Tibial artery (tissue), 4 donors: Measurements from ENCODE around the gene NUDT14.

Experiments
- DNase-seq, 2 donors: peaks; one replicate each; pipeline ENCODE4 v3.0.0-alpha.2; 2019
- H3K27ac ChIP-seq, 2 donors: fragments of 200-600 bp; sonication (generic) in 1 of 2; 1 replicate in 1 of 2; 2 replicates in 1 of 2; pipeline ENCODE4 v1.5.1; 2018 to 2019; ENCODE audit warnings: mild to moderate bottlenecking in 1 of 2
- H3K27me3 ChIP-seq, 2 donors: fragments of 200-600 bp; sonication (generic) in 1 of 2; one replicate each; pipeline versions ENCODE4 v1.5.1 to v1.6.0; 2016 to 2019
- H3K36me3 ChIP-seq, 3 donors: fragments of 200-600 bp; sonication (generic) in 2 of 3; one replicate each; pipeline ENCODE4 v1.5.1; 2016 to 2019; ENCODE audit warnings: mild to moderate bottlenecking in 2 of 3
- H3K4me1 ChIP-seq, 4 donors: fragments of 200-600 bp; sonication (generic) in 2 of 4; 1 replicate in 3 of 4; 2 replicates in 1 of 4; pipeline ENCODE4 v1.5.1; 2016 to 2019
- H3K4me3 ChIP-seq, 2 donors: fragments of 200-600 bp; sonication (generic) in 1 of 2; 1 replicate in 1 of 2; 2 replicates in 1 of 2; pipeline ENCODE4 v1.5.1; 2018 to 2019; ENCODE audit warnings: mild to moderate bottlenecking in 2 of 2
- H3K9me3 ChIP-seq, 3 donors: fragments of 200-600 bp; sonication (generic) in 1 of 3; one replicate each; pipeline ENCODE4 v1.5.1; 2016 to 2019
- intact Hi-C: fragments of 100-400 bp; cut with DNase I; formaldehyde crosslinking; loops from one replicate; pipeline ENCODE4 v1.15.0; 2023; ENCODE audit warnings: low total_unique reads
- TF ChIP-seq, protein P1 (sequence below), 2 experiments: fragments of 200-600 bp in 1 of 2; fragments of 450-650 bp in 1 of 2; IDR thresholded peaks; one replicate each; pipeline ENCODE4 v1.5.1; 2017 to 2019; ENCODE audit warnings: antibody characterized with exemption in 2 of 2, mild to moderate bottlenecking in 1 of 2, moderate library complexity in 1 of 2

NUDT14 gene

DNA sequence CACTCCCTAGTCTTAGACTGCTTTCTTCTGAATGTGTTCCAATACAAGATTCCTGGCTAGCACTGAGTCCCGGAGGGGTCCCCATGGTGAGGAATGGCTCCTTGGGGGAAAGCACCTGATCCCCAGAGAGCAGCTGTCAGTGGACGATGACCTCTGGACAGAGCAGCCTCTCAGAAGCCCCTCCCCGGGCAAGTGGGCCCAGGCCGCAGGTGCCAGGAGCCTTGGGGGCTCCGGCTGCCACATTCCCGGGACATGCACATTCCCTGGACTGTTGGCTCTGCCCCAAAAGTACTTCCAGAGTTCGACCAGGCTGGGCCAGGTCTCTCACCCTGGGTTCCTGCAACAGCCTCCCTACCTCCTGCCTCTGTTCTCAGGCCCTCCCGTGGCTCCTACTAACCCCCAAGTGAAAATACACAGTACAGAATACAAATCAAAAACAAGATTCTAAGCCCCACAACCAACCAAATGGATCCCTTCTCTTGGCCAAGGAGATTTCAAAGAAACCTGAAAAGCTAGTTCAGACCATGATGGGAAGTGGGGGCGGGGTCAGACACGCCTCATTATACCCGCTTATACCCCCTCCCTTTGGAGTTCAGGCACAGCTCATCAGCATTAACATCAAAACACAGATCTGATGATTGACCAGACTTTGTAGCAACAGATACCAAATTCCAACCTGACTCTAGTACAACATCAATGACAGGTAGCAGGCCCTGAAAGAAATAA lies 43.9 kb upstream of the NUDT14 start:
- H3K27ac ChIP-seq, result no peak overlapping the region
- H3K27me3 ChIP-seq, result no peaks in the 10 kb centered on the region
- intact Hi-C loops, result no loop called here
- no peak overlapping the region for H3K4me3 ChIP-seq
- no peak for DNase-seq
- TF ChIP-seq, protein P1, sequence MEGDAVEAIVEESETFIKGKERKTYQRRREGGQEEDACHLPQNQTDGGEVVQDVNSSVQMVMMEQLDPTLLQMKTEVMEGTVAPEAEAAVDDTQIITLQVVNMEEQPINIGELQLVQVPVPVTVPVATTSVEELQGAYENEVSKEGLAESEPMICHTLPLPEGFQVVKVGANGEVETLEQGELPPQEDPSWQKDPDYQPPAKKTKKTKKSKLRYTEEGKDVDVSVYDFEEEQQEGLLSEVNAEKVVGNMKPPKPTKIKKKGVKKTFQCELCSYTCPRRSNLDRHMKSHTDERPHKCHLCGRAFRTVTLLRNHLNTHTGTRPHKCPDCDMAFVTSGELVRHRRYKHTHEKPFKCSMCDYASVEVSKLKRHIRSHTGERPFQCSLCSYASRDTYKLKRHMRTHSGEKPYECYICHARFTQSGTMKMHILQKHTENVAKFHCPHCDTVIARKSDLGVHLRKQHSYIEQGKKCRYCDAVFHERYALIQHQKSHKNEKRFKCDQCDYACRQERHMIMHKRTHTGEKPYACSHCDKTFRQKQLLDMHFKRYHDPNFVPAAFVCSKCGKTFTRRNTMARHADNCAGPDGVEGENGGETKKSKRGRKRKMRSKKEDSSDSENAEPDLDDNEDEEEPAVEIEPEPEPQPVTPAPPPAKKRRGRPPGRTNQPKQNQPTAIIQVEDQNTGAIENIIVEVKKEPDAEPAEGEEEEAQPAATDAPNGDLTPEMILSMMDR (IDR thresholded peaks at IDR 0.05), result no peak
- H3K36me3 ChIP-seq, result peaks cover 19 to 76% (median 63%) of the 10 kb centered on the region in 3 donors
- H3K4me1 ChIP-seq, result no peaks in the 10 kb centered on the region
- H3K9me3 ChIP-seq, result no peaks in the 10 kb centered on the region

DNA sequence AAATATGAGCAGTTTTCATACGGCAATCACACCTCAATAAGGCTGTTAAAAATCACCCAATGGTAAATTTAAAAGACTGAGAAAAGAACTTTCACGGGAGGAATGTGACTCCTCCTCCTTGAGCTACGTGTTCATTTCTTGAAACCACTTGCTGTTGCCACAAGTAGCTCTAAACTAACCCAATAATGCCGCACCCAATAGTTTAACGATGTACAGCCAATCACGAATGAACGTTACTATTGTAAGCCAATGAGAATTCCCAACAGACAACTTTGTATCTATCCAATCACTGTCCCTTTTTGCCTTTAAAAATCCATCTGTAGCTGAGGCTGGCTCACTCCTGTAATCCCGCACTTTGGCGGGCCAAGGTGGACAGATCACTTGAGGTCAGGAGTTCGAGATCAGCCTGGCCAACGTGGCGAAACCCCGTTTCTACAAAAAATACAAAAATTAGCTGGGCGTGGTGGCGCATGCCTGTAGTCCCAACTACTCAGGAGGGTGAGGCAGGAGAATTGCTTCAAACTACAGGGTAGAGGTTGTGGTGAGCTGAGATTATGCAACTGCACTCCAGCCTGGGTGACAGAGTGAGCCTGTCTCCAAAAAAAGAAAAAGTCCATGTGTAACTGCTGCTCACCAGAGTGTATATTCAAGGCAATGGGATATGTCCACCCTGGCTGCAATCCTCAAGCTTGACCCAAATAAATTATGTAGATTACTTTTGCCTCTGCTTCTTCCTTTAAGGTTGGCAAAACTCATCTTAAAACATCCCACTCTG lies 42.8 kb upstream of the NUDT14 start:
- H3K4me1 ChIP-seq, result no peaks in the 10 kb centered on the region
- DNase-seq, result no peak
- no peak overlapping the region for H3K4me3 ChIP-seq
- peaks cover 29 to 87% (median 73%) of the 10 kb centered on the region in 3 donors for H3K36me3 ChIP-seq
- TF ChIP-seq, protein P1 (IDR thresholded peaks at IDR 0.05), result no peak
- no peaks in the 10 kb centered on the region for H3K27me3 ChIP-seq
- intact Hi-C loops, result no loop called here
- H3K27ac ChIP-seq, result no peak overlapping the region
- H3K9me3 ChIP-seq, result no peaks in the 10 kb centered on the region

DNA sequence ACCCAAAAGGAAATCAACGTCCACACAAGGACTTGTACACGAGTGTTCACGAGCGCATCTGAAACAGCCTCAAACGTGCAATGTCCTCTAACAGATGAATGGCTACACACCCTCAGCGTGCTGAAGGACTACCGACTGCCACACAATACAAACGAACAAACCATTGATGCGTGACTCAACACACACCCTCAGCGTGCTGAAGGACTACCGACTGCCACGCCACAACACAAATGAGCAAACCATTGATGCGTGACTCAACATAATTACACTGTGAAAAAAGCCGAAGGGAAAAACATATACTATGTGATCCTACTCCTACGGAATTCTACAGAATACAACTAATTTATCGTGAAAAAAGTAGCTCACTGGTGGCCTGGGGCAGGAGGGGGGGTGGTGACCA lies 42.1 kb upstream of the NUDT14 start:
- TF ChIP-seq, protein P1 (IDR thresholded peaks at IDR 0.05), result no peak
- Histone ChIP-seq H3K4me3 (no peak overlapping the region), H3K27ac (no peak overlapping the region), H3K36me3 (peaks cover 35 to 94% (median 80%) of the 10 kb centered on the region in 3 donors), H3K4me1 (no peaks in the 10 kb centered on the region), H3K9me3 (no peaks in the 10 kb centered on the region), H3K27me3 (no peaks in the 10 kb centered on the region)
- no peak for DNase-seq
- intact Hi-C loops, result no loop called here

DNA sequence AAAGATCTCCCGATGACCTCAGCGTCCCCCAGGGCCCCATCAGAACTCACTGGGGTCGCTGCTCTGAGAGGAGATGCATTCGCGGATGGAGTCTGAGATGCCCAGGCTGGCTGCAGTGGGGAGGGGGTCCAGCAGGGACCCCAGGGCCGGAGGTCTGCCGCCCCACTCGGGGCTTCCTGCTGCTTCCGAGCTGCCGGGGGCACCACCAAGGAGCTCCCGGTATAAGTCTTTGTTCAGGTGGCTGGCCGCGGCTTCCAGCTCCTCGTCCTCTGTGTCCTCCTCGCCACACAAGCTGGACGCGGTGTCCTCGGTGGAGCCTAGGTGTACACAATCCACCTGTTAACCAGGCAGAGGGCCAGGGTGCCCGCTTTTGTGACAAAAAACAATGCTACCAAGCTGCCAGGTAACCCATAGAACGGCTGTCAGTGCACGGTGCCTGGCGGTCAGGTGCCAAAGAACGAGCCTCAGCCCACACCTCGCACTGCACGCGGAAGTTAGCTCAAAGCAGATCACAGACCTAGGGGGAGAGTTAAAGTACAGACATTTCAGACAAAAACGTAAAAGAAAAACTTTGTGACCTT lies 40.6 kb upstream of the NUDT14 start:
- Histone ChIP-seq H3K27me3 (no peaks in the 10 kb centered on the region), H3K4me1 (no peaks in the 10 kb centered on the region), H3K9me3 (no peaks in the 10 kb centered on the region), H3K4me3 (no peak overlapping the region), H3K36me3 (peaks cover 49 to 94% (median 93%) of the 10 kb centered on the region in 3 donors), H3K27ac (no peak overlapping the region)
- DNase-seq, result no peak
- intact Hi-C loops, result no loop called here
- TF ChIP-seq, protein P1 (IDR thresholded peaks at IDR 0.05), result no peak

DNA sequence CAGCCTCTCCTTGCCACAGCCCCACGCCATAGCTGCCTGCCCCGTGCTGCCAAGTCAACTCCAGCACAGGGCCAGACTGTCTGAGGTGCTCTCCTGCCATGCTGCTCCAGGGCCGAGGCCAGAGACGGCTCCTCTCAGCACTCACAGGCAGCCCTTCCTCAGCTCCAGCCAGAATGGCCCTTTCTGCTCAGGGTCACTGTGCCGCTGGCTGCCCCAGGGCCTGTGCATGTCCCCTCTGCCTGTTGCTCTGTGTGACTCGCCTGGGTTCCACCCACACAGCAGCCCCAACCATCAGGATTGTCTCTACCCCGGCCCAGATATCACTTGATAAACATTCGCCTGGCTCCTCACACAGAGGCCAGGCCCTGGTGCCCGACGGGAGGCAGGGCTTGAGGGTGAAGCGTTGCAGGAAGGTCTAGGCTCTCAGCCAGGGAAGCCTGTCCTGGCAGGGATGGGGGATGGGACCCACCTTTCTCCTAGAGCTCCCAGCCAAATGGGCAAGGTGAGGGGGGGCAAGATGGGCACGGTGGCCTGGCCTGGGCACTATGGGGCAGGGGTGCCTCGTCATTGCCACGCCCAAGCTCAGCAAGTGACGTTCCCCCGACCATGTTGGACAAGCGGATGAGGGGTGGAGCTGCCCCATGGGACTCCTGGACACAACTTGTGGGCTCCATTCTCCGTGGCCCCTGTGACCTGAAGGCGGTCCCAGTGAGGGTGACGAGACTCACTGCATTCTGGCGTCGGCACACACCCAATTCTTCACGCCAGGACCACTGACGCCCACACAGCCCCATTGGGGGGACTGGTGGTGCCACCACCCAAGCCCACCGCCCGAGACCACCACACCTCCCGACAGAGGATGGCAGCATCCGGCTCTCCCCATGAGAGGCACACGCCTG lies 39.8 kb upstream of the NUDT14 start:
- intact Hi-C loops, result no loop called here
- H3K27me3 ChIP-seq, result no peaks in the 10 kb centered on the region

More for the DNA sequence above, 39.8 kb upstream of the NUDT14 start:
- DNase-seq, result no peak
- TF ChIP-seq, protein P1 (IDR thresholded peaks at IDR 0.05), result no peak
- Histone ChIP-seq H3K4me1 (no peaks in the 10 kb centered on the region), H3K4me3 (no peak overlapping the region), H3K9me3 (no peaks in the 10 kb centered on the region), H3K27ac (no peak overlapping the region), H3K36me3 (peaks cover 46 to 94% (median 91%) of the 10 kb centered on the region in 3 donors)
